Thyroid gland (tissue), 4 donors: Measurements from ENCODE around the gene LMO7. TPM values are rescaled to one million over a fixed set of nuclear protein-coding genes. Genes with fewer than 3 reads are reported as not detected.

Source experiments
- DNase-seq, 2 donors: peaks; one replicate each; pipeline ENCODE4 v3.0.0-alpha.2; 2019
- H3K27ac ChIP-seq, 3 donors: fragments of 200-600 bp; sonication (generic); 1 replicate in 2 of 3; 2 replicates in 1 of 3; pipeline ENCODE4 v1.5.1; 2016 to 2019; ENCODE audit warnings: mild to moderate bottlenecking in 1 of 3, moderate library complexity in 1 of 3
- H3K27me3 ChIP-seq: fragments of 200-600 bp; sonication (generic); one replicate; pipeline ENCODE4 v1.5.1; 2019
- H3K36me3 ChIP-seq, 2 donors: fragments of 200-600 bp; sonication (generic); one replicate each; pipeline ENCODE4 v1.5.1; 2016 to 2019
- H3K4me1 ChIP-seq, 2 donors: fragments of 200-600 bp; sonication (generic); one replicate each; pipeline ENCODE4 v1.5.1; 2017 to 2019
- H3K4me3 ChIP-seq, 3 donors: fragments of 200-600 bp; sonication (generic); replicated peaks in 1 of 3; 1 replicate in 2 of 3; 2 replicates in 1 of 3; pipeline ENCODE4 v1.5.1; 2016; ENCODE audit warnings: mild to moderate bottlenecking in 1 of 3
- H3K9me3 ChIP-seq: fragments of 200-600 bp; sonication (generic); one replicate; pipeline ENCODE4 v1.5.1; 2017
- POLR2A ChIP-seq, 2 donors: fragments of 450-650 bp; IDR thresholded peaks; one replicate each; pipeline ENCODE4 v1.6.1; 2017; ENCODE audit warnings: antibody characterized with exemption in 2 of 2, mild to moderate bottlenecking in 2 of 2, moderate library complexity in 1 of 2
- WGBS, 2 donors: methylation state at CpG; one replicate each; pipeline ENCODE4 v1.1.5; 2017; 5-methylcytosine and 5-hydroxymethylcytosine counted together
- intact Hi-C: fragments of 100-400 bp; cut with DNase I; formaldehyde crosslinking; loops from one replicate; pipeline ENCODE4 v1.15.1; 2023
- total RNA-seq, 4 donors: library from RNA; depleted of rRNA; stranded (reverse); fragments of >200 nt; gene quantifications; one replicate each; pipeline ENCODE4 v1.2.3, GENCODE V29; 2016
- TF ChIP-seq, protein P1 (sequence below), 6 experiments: fragments of 200-600 bp in 3 of 6; fragments of 450-650 bp in 3 of 6; sonication (generic) in 3 of 6; IDR thresholded peaks; one replicate each; pipeline ENCODE4 v1.5.1; 2016 to 2019; ENCODE audit warnings: antibody characterized with exemption in 6 of 6, mild to moderate bottlenecking in 2 of 6, inconsistent platforms in 1 of 6, moderate library complexity in 1 of 6

Gene LMO7
- total RNA-seq, 4 donors from 2014 or later, result 129 to 218 (median 185) TPM

DNA sequence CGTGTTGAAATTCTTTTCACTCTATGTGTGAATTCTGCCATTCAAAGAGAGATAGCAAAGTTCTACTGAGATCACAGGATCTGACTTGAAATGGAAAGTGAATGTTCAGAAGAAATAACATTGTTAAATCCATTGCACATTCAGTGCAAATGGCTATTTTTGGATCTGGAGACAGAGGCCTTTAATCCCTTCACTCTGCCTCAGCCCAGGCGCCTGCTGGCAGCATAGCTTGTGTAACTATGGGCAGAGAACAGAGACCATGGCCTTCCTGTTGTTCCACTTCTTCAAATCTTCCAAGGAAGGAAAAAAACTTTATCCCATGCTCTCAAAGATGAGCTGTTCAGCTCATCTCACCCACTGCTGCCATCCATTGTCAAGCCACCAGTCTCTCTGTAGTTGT, 265.4 kb downstream of the LMO7 start:
- no peaks in the 10 kb centered on the region for H3K9me3 ChIP-seq
- no peak for TF ChIP-seq POLR2A (IDR thresholded peaks at IDR 0.05)
- TF ChIP-seq, protein P1, sequence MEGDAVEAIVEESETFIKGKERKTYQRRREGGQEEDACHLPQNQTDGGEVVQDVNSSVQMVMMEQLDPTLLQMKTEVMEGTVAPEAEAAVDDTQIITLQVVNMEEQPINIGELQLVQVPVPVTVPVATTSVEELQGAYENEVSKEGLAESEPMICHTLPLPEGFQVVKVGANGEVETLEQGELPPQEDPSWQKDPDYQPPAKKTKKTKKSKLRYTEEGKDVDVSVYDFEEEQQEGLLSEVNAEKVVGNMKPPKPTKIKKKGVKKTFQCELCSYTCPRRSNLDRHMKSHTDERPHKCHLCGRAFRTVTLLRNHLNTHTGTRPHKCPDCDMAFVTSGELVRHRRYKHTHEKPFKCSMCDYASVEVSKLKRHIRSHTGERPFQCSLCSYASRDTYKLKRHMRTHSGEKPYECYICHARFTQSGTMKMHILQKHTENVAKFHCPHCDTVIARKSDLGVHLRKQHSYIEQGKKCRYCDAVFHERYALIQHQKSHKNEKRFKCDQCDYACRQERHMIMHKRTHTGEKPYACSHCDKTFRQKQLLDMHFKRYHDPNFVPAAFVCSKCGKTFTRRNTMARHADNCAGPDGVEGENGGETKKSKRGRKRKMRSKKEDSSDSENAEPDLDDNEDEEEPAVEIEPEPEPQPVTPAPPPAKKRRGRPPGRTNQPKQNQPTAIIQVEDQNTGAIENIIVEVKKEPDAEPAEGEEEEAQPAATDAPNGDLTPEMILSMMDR (IDR thresholded peaks at IDR 0.05), result no peak
- no peak for DNase-seq
- H3K27ac ChIP-seq, result no peak overlapping the region
- intact Hi-C loops, result no loop called here
- H3K4me3 ChIP-seq, result no peak overlapping the region
- no peaks in the 10 kb centered on the region for H3K4me1 ChIP-seq
- WGBS, 2 donors, result 80 to 87% methylated on average over 2 of the region's 2 CpGs
- H3K36me3 ChIP-seq, result no peaks in the 10 kb centered on the region
- no peaks in the 10 kb centered on the region for H3K27me3 ChIP-seq

DNA sequence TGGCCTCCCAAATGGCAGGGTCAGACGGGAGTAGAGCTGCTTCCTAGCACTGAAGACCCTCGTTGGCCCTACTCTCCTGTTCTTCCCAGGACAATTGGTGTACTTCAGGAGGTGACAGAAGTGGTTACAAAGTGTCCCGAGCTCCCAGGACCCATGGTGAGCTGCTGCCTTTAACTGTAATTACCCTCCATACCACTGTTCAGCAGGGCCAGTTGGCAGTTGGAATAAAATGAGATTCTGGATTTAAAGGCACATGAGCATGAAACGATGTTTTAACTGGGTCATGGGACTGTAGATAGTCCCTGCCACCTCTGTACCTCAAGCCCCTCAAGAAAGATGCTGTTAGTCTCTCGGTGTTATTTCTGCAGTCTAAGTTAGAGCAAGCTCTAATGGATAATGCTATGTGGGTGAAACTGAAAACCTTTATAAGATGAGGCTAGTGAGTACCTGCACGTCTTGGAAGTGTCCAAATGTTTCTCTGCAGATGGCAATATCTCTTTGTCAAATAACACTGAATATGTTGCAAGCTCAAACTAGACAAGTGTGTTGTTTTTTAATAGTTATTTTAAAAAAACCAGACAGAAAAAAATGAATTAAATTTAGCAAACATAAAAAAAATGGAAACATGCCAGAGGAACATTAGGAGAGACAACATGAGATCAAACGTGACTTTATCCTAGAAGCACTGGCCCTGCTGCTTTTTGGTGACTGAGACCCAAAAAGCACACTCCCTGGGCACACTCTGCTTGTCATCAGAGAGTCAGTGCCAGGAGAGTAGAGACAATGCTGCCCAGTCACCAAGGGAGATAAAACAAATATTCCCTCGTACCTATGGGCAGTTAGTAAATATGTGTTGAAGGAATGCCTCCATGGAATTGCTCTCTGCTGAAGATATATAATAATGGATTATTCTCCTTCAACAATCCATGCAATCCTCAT, 266.3 kb downstream of the LMO7 start:
- intact Hi-C loops, result no loop called here
- DNase-seq, result no peak
- H3K4me3 ChIP-seq, result no peak overlapping the region
- no peaks in the 10 kb centered on the region for H3K9me3 ChIP-seq
- no peaks in the 10 kb centered on the region for H3K27me3 ChIP-seq
- H3K27ac ChIP-seq, result no peak overlapping the region
- no peak for TF ChIP-seq POLR2A (IDR thresholded peaks at IDR 0.05)
- TF ChIP-seq, protein P1 (IDR thresholded peaks at IDR 0.05), result no peak
- H3K4me1 ChIP-seq, result no peaks in the 10 kb centered on the region
- H3K36me3 ChIP-seq, result no peaks in the 10 kb centered on the region
- WGBS, 2 donors, result 84 to 87% methylated on average over 8 of the region's 8 CpGs

DNA sequence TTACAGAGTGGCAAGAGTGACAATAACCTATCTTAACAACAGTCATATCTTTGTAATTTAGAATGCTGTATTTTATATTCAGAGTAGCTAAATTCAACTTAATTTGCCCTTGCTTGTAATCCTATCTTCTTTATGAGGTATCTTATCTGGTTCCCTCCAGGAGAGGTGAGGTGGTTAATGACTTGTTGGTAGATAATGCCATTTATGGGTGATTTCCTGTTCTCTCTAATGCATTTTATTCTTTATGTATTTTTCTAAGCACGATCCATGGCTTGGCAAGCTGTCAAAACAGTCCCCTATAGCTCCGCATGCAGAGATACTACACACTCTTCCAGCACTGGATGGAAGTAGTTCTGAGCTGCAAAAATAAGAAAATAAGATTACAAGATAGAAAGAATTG, 267.9 kb downstream of the LMO7 start:
- no peaks in the 10 kb centered on the region for H3K9me3 ChIP-seq
- 67 to 79% methylated on average over 2 of the region's 2 CpGs for WGBS, 2 donors
- H3K36me3 ChIP-seq, result no peaks in the 10 kb centered on the region
- TF ChIP-seq POLR2A (IDR thresholded peaks at IDR 0.05), result no peak
- TF ChIP-seq, protein P1 (IDR thresholded peaks at IDR 0.05), result no peak
- DNase-seq, result no peak
- H3K27ac ChIP-seq, result no peak overlapping the region
- intact Hi-C loops, result no loop called here
- no peak overlapping the region for H3K4me3 ChIP-seq
- no peaks in the 10 kb centered on the region for H3K27me3 ChIP-seq
- H3K4me1 ChIP-seq, result no peaks in the 10 kb centered on the region

DNA sequence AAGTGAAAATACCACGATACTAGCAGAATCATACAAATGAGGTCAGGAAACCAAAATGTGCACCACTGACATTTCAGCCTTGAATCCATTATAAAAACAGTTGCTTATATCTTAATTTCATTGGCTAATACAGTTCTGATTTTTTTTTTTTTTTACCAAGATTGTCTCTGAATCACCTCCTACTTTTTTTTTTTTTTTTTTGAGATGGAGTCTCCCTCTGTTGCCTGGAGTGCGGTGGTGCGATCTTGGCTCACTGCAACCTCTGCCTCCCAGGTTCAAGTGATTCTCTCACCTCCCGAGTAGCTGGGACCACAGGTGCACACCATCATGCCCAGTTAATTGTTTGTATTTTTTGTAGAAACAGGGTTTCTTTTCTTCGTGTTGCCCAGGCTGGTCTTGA, 270.2 kb downstream of the LMO7 start:
- H3K27me3 ChIP-seq, result no peaks in the 10 kb centered on the region
- WGBS, 2 donors, result 86 to 88% methylated on average over 5 of the region's 5 CpGs
- TF ChIP-seq POLR2A (IDR thresholded peaks at IDR 0.05), result no peak
- TF ChIP-seq, protein P1 (IDR thresholded peaks at IDR 0.05), result no peak
- H3K27ac ChIP-seq, result no peak overlapping the region
- no peaks in the 10 kb centered on the region for H3K9me3 ChIP-seq
- DNase-seq, result no peak
- H3K4me1 ChIP-seq, result no peaks in the 10 kb centered on the region
- no peaks in the 10 kb centered on the region for H3K36me3 ChIP-seq
- intact Hi-C loops, result no loop called here
- H3K4me3 ChIP-seq, result no peak overlapping the region

DNA sequence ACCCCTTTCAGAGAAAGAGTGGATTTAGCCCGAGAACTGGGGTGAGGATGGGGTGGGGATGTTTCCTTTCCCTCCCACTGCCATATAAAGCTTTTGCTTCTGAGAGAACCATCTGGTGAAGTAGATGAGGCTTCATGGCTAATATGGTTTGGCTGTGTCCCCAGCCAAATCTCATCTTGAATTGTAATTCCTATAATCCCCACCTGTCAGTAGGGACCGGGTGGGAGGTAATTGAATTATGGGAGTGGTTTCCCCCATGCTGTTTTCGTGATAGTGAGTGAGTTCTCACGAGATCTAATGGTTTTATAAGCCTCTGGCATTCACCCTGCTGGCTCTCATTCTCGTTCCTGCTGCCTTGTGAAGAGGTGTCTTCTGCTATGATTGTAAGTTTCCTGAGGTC, 270.9 kb downstream of the LMO7 start:
- Histone ChIP-seq H3K9me3 (no peaks in the 10 kb centered on the region), H3K4me3 (no peak overlapping the region), H3K27me3 (no peaks in the 10 kb centered on the region), H3K36me3 (no peaks in the 10 kb centered on the region), H3K4me1 (no peaks in the 10 kb centered on the region), H3K27ac (no peak overlapping the region)
- intact Hi-C loops, result no loop called here
- no peak for TF ChIP-seq POLR2A (IDR thresholded peaks at IDR 0.05)
- TF ChIP-seq, protein P1 (IDR thresholded peaks at IDR 0.05), result no peak
- 72 to 86% methylated on average over 5 of the region's 5 CpGs for WGBS, 2 donors
- no peak for DNase-seq
